Activated CD4-positive, alpha-beta T cell treated with anti-CD3 and anti-CD28 coated beads, Interleukin-2, Interleukin-6, amounts not matched to agents 100 ng/mL and 50 ng/mL, durations not matched to agents 16 hours and 8 hours (primary cell): ENCODE data around the gene TERB2.
A peak's percentile ranks its signal among the peaks of the same experiment; 100 is the strongest.
"Not testable (repeated sequence)": the region's sequence is repeated elsewhere in the genome, so short reads cannot be mapped to it uniquely, and the experiment has no call there.

ENCODE experiments used
- DNase-seq: peaks from one replicate; pipeline ENCODE4 v3.0.0-alpha.2; 2020

TERB2 gene

GRCh38 chr15:44956388-44956787 is at the start of gene TERB2:
Gene TERB2, plus strand, starts transcription at chr15:44956687. Its CDS starts 32 bp downstream, at chr15:44956719.
- DNase-seq = no peak

GRCh38 chr15:44909423-44909822 is 47.1 kb upstream of the TERB2 start:
- no peak for DNase-seq

GRCh38 chr15:44910981-44911625 is 45.4 kb upstream of the TERB2 start:
- peak; percentile 45 for DNase-seq

- DNase-seq = not testable (repeated sequence)
These were observed 44.3 kb upstream of the TERB2 start for GRCh38 chr15:44912186-44912585.

- not testable (repeated sequence) for DNase-seq
These were observed 43.5 kb upstream of the TERB2 start for GRCh38 chr15:44912974-44913448.

- no peak for DNase-seq
These were observed 38.4 kb upstream of the TERB2 start for GRCh38 chr15:44918136-44918535.

- DNase-seq = not testable (repeated sequence)
These were observed 27.8 kb upstream of the TERB2 start for GRCh38 chr15:44928658-44929057.

GRCh38 chr15:44930283-44930682 is 26.2 kb upstream of the TERB2 start:
- not testable (repeated sequence) for DNase-seq

- not testable (repeated sequence) for DNase-seq
These were observed 1.8 kb downstream of the TERB2 start for GRCh38 chr15:44958302-44958701.

GRCh38 chr15:44968475-44968874 is 12.0 kb downstream of the TERB2 start:
- no peak for DNase-seq

GRCh38 chr15:44971036-44971435 is 14.5 kb downstream of the TERB2 start:
- DNase-seq = no peak

- not testable (repeated sequence) for DNase-seq
These were observed 19.7 kb downstream of the TERB2 start for GRCh38 chr15:44976183-44976582.

GRCh38 chr15:44977781-44978180 is 21.3 kb downstream of the TERB2 start:
- DNase-seq = not testable (repeated sequence)

GRCh38 chr15:44979617-44980339 is 23.3 kb downstream of the TERB2 start:
- DNase-seq = not testable (repeated sequence)

- not testable (repeated sequence) for DNase-seq
These were observed 27.7 kb downstream of the TERB2 start for GRCh38 chr15:44984144-44984543.

GRCh38 chr15:44986346-44987055 is 30.0 kb downstream of the TERB2 start:
- DNase-seq = not testable (repeated sequence)

GRCh38 chr15:44987711-44988110 is 31.2 kb downstream of the TERB2 start:
- peak; percentile 15 for DNase-seq

GRCh38 chr15:44988184-44988869 is 31.8 kb downstream of the TERB2 start:
- not testable (repeated sequence) for DNase-seq

- not testable (repeated sequence) for DNase-seq
These were observed 32.4 kb downstream of the TERB2 start for GRCh38 chr15:44988870-44989219.

GRCh38 chr15:44997632-44998031 is 41.1 kb downstream of the TERB2 start:
- not testable (repeated sequence) for DNase-seq

GRCh38 chr15:44999105-44999504 is 42.6 kb downstream of the TERB2 start:
- DNase-seq = no peak

GRCh38 chr15:45001180-45001579 is 44.7 kb downstream of the TERB2 start:
- DNase-seq = not testable (repeated sequence)
